Peyer's patch (tissue), 4 donors: Measurements from ENCODE around the gene CBX4. TPM values are rescaled to one million over a fixed set of nuclear protein-coding genes. Genes with fewer than 3 reads are reported as not detected.

Experiments used
- DNase-seq, 3 donors: peaks; one replicate each; pipeline ENCODE4 v3.0.0-alpha.2; 2017 to 2019
- H3K27ac ChIP-seq, 4 donors: fragments of 200-600 bp; sonication (generic); one replicate each; pipeline ENCODE4 v1.5.1; 2016 to 2019
- H3K27me3 ChIP-seq, 2 donors: fragments of 200-600 bp; sonication (generic); one replicate each; pipeline ENCODE4 v1.5.1; 2019
- H3K36me3 ChIP-seq, 3 donors: fragments of 200-600 bp; sonication (generic); one replicate each; pipeline ENCODE4 v1.5.1; 2016 to 2019
- H3K4me1 ChIP-seq, 4 donors: fragments of 200-600 bp; sonication (generic); one replicate each; pipeline ENCODE4 v1.5.1; 2016 to 2019
- H3K4me3 ChIP-seq, 4 donors: fragments of 200-600 bp; sonication (generic); 1 replicate in 3 of 4; 2 replicates in 1 of 4; pipeline ENCODE4 v1.5.1; 2016 to 2019; ENCODE audit warnings: mild to moderate bottlenecking in 1 of 4
- H3K9me3 ChIP-seq, 4 donors: fragments of 200-600 bp; sonication (generic); one replicate each; pipeline ENCODE4 v1.5.1; 2016 to 2019; ENCODE audit warnings: mild to moderate bottlenecking in 1 of 4
- CTCF ChIP-seq, 6 experiments: fragments of 450-650 bp in 4 of 6; fragments of 200-600 bp in 2 of 6; sonication (generic) in 1 of 6; IDR thresholded peaks; one replicate each; pipeline ENCODE4 v1.5.1; 2017 to 2019; ENCODE audit warnings: antibody characterized with exemption in 6 of 6, mild to moderate bottlenecking in 3 of 6, moderate library complexity in 1 of 6
- POLR2A ChIP-seq, 2 donors: fragments of 450-650 bp; IDR thresholded peaks; one replicate each; pipeline ENCODE4 v1.5.1; 2017; ENCODE audit warnings: antibody characterized with exemption in 2 of 2, mild to moderate bottlenecking in 2 of 2, moderate library complexity in 2 of 2
- total RNA-seq, 4 donors: library from RNA; depleted of rRNA; stranded (reverse); fragments of >200 nt; gene quantifications; one replicate each; pipeline ENCODE4 v1.1.0, GENCODE V29; 2016

Gene CBX4
- total RNA-seq, 4 donors from 2014 or later, result 4.9 to 19.0 (median 12.3) TPM

GRCh38 chr17:79804856-79805696, 34.2 kb downstream of the CBX4 start:
- H3K36me3 ChIP-seq, result no peaks in the 10 kb centered on the region
- no peak overlapping the region for H3K4me3 ChIP-seq
- no peak overlapping the region for H3K27ac ChIP-seq
- H3K27me3 ChIP-seq, result peaks cover 7 to 98% of the 10 kb centered on the region in 2 donors
- no peak for DNase-seq
- TF ChIP-seq POLR2A (IDR thresholded peaks at IDR 0.05) (no peak), CTCF (IDR thresholded peaks at IDR 0.05) (no peak)
- peaks cover 5 to 47% (median 9%) of the 10 kb centered on the region in 4 donors for H3K4me1 ChIP-seq
- H3K9me3 ChIP-seq, result peaks cover 0 to 23% (median 0%) of the 10 kb centered on the region in 4 donors

- Histone ChIP-seq H3K27me3 (peaks cover 7 to 100% of the 10 kb centered on the region in 2 donors), H3K27ac (no peak overlapping the region), H3K4me1 (peaks cover 0 to 44% (median 9%) of the 10 kb centered on the region in 4 donors), H3K4me3 (peak overlapping the region in 3 of 4 donors; percentile 13 to 22 (median 16)), H3K9me3 (peaks cover 0 to 25% (median 0%) of the 10 kb centered on the region in 4 donors), H3K36me3 (no peaks in the 10 kb centered on the region)
- TF ChIP-seq POLR2A (IDR thresholded peaks at IDR 0.05) (no peak), CTCF (IDR thresholded peaks at IDR 0.05) (no peak)
- DNase-seq, result peak; percentile 55 to 66 (median 63)
These were observed 35.0 kb downstream of the CBX4 start for GRCh38 chr17:79803997-79804855.

GRCh38 chr17:79803421-79803996, 35.7 kb downstream of the CBX4 start:
- peaks cover 7 to 100% of the 10 kb centered on the region in 2 donors for H3K27me3 ChIP-seq
- no peak overlapping the region for H3K27ac ChIP-seq
- no peak overlapping the region for H3K4me3 ChIP-seq
- DNase-seq, result no peak
- H3K4me1 ChIP-seq, result peaks cover 0 to 46% (median 12%) of the 10 kb centered on the region in 4 donors
- H3K9me3 ChIP-seq, result peaks cover 0 to 29% (median 0%) of the 10 kb centered on the region in 4 donors
- no peak for TF ChIP-seq CTCF (IDR thresholded peaks at IDR 0.05)
- no peak for TF ChIP-seq POLR2A (IDR thresholded peaks at IDR 0.05)
- no peaks in the 10 kb centered on the region for H3K36me3 ChIP-seq

GRCh38 chr17:79802736-79803420, 36.4 kb downstream of the CBX4 start:
- peaks cover 7 to 100% of the 10 kb centered on the region in 2 donors for H3K27me3 ChIP-seq

More at GRCh38 chr17:79802736-79803420, 36.4 kb downstream of the CBX4 start:
- TF ChIP-seq POLR2A (IDR thresholded peaks at IDR 0.05) (no peak), CTCF (IDR thresholded peaks at IDR 0.05) (no peak)
- H3K4me3 ChIP-seq, result no peak overlapping the region
- H3K9me3 ChIP-seq, result peaks cover 0 to 34% (median 0%) of the 10 kb centered on the region in 4 donors
- H3K4me1 ChIP-seq, result peaks cover 5 to 52% (median 17%) of the 10 kb centered on the region in 4 donors
- H3K27ac ChIP-seq, result no peak overlapping the region
- no peaks in the 10 kb centered on the region for H3K36me3 ChIP-seq
- no peak for DNase-seq
